SU-DHL-6 (cell line): Measurements from ENCODE around the gene FN1.

Experiments used
- H2AFZ ChIP-seq: fragments of 200-600 bp; sonication (generic); 2 replicates; pipeline ENCODE4 v1.6.1; 2014; ENCODE audit warnings: low read depth, mild to moderate bottlenecking, moderate library complexity, mixed read lengths, antibody characterized with exemption, low read length; ENCODE audit not compliant: severe bottlenecking
- H3F3A ChIP-seq: fragments of 200-600 bp; shearing (Covaris generic); 2 replicates; pipeline ENCODE4 v1.6.0; 2016; ENCODE audit warnings: antibody characterized with exemption, mild to moderate bottlenecking; ENCODE audit not compliant: insufficient read depth
- H3K27ac ChIP-seq: fragments of 200-600 bp; sonication (generic); 2 replicates; pipeline ENCODE4 v1.5.1; 2016; ENCODE audit warnings: low read depth, mild to moderate bottlenecking, low read length, moderate library complexity, mixed read lengths
- H3K27me3 ChIP-seq: fragments of 200-600 bp; sonication (generic), shearing (Covaris generic); 2 replicates; pipeline ENCODE4 v1.6.0; 2014; ENCODE audit warnings: mild to moderate bottlenecking, low read length
- H3K36me3 ChIP-seq: fragments of 200-600 bp; sonication (generic); 2 replicates; pipeline ENCODE4 v1.6.1; 2014; ENCODE audit warnings: mild to moderate bottlenecking, low read length, mixed read lengths
- H3K4me2 ChIP-seq: fragments of 300-600, 200-600 bp; shearing (Covaris generic), sonication (generic); 2 replicates; pipeline ENCODE4 v1.6.0; 2014; ENCODE audit warnings: low read length, low read depth, mild to moderate bottlenecking; ENCODE audit not compliant: poor library complexity, severe bottlenecking
- H3K4me3 ChIP-seq: fragments of 200-600 bp; sonication (generic); 2 replicates; pipeline ENCODE4 v1.5.1; 2014; ENCODE audit warnings: antibody characterized with exemption, low read length, mild to moderate bottlenecking, mixed read lengths; ENCODE audit not compliant: insufficient read depth, poor library complexity, severe bottlenecking
- H3K79me2 ChIP-seq: fragments of 200-600 bp; sonication (generic); 2 replicates; pipeline ENCODE4 v1.6.1; 2014; ENCODE audit warnings: mild to moderate bottlenecking, low read length, moderate library complexity; ENCODE audit not compliant: insufficient read depth
- H3K9ac ChIP-seq: fragments of 200-600 bp; sonication (generic); 2 replicates; pipeline ENCODE4 v1.7.0; 2014; ENCODE audit warnings: mild to moderate bottlenecking, low read length
- H3K9me2 ChIP-seq: fragments of 200-600 bp; sonication (generic); replicated peaks from 2 replicates; pipeline ENCODE4 v1.6.1; 2014; ENCODE audit warnings: low read length; ENCODE audit not compliant: insufficient read depth
- H3K9me3 ChIP-seq: fragments of 200-600 bp; sonication (generic); 2 replicates; pipeline ENCODE4 v1.6.1; 2014; ENCODE audit warnings: low read length, mixed read lengths; ENCODE audit not compliant: insufficient read depth
- H4K20me1 ChIP-seq: fragments of 200-600 bp; sonication (generic); 2 replicates; pipeline ENCODE4 v1.6.1; 2014; ENCODE audit warnings: low read depth, mild to moderate bottlenecking, antibody characterized with exemption, low read length, moderate library complexity, mixed read lengths
- EZH2phosphoT487 ChIP-seq: fragments of 200-600 bp; sonication (generic), shearing (Covaris generic); conservative IDR thresholded peaks from 2 replicates; pipeline ENCODE4 v1.6.1; 2018; ENCODE audit warnings: mild to moderate bottlenecking, antibody characterized with exemption, low read length, moderate library complexity, mixed read lengths
- TF ChIP-seq, protein P1 (sequence below): fragments of 200-600 bp; sonication (generic); IDR thresholded peaks from one replicate; pipeline ENCODE4 v1.5.1; 2017; ENCODE audit warnings: antibody characterized with exemption, mild to moderate bottlenecking, low read length, moderate library complexity; ENCODE audit not compliant: insufficient read depth, poor library complexity, severe bottlenecking

FN1 gene

DNA sequence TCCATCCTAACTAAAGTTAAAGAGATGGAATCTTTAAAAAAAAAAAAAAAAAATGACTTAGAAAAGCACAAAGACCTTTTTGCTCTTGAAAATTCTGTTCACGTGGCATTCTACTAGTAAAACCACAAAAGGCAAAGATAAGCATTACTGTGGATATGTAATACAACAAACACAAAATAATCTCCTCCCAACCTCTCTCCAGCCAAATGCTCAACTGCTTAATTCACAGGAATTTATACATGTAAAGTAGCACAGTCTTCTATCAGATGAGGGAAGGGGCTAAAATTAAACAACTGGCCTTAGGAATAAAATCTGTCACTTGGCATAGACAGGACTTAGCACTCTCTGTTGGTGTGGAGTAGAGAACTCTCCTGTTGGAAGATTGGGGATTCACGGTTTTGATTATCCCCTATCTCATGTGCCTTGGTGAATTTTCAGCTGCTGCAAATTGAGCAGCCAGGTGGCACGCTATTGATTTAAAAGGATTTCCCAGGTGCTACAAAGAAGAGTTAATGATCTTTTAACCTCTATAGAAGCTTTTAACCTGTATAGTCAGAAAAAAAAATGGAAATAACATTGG is 66.6 kb downstream of the FN1 start:
- no peaks in the 10 kb centered on the region for H3K36me3 ChIP-seq
- H3K27ac ChIP-seq = no peak overlapping the region
- no peaks in the 10 kb centered on the region for H4K20me1 ChIP-seq
- H3K9ac ChIP-seq = no peak overlapping the region
- no peaks in the 10 kb centered on the region for H3F3A ChIP-seq
- H3K4me3 ChIP-seq = no peak overlapping the region
- H3K9me2 ChIP-seq = no peaks in the 10 kb centered on the region
- H2AFZ ChIP-seq = no peak overlapping the region
- no peaks in the 10 kb centered on the region for H3K79me2 ChIP-seq
- no peaks in the 10 kb centered on the region for H3K27me3 ChIP-seq
- no peak overlapping the region for H3K4me2 ChIP-seq
- no peaks in the 10 kb centered on the region for H3K9me3 ChIP-seq
- TF ChIP-seq, protein P1, sequence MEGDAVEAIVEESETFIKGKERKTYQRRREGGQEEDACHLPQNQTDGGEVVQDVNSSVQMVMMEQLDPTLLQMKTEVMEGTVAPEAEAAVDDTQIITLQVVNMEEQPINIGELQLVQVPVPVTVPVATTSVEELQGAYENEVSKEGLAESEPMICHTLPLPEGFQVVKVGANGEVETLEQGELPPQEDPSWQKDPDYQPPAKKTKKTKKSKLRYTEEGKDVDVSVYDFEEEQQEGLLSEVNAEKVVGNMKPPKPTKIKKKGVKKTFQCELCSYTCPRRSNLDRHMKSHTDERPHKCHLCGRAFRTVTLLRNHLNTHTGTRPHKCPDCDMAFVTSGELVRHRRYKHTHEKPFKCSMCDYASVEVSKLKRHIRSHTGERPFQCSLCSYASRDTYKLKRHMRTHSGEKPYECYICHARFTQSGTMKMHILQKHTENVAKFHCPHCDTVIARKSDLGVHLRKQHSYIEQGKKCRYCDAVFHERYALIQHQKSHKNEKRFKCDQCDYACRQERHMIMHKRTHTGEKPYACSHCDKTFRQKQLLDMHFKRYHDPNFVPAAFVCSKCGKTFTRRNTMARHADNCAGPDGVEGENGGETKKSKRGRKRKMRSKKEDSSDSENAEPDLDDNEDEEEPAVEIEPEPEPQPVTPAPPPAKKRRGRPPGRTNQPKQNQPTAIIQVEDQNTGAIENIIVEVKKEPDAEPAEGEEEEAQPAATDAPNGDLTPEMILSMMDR = no peak
- no peak for TF ChIP-seq EZH2phosphoT487

DNA sequence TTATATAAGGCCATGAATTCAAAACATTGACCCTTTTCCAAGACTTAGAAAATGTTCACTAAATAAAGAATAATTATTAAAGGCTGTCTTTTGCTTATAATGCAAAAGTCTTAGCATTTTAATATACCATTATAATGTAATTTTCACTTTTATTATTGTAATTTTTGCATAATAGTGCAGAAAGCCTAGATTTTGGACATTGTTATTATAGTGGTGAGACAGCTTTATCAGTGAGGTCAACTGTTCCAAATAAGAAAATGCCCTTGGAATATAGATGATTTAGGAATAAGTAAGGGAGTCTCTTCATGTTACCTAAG is 67.4 kb downstream of the FN1 start:
- no peak overlapping the region for H2AFZ ChIP-seq
- H3K4me2 ChIP-seq = no peak overlapping the region
- H3K9ac ChIP-seq = no peak overlapping the region
- no peaks in the 10 kb centered on the region for H3K36me3 ChIP-seq
- H3K79me2 ChIP-seq = no peaks in the 10 kb centered on the region
- no peaks in the 10 kb centered on the region for H3K9me2 ChIP-seq
- no peak overlapping the region for H3K4me3 ChIP-seq
- H4K20me1 ChIP-seq = no peaks in the 10 kb centered on the region
- no peak for TF ChIP-seq EZH2phosphoT487
- TF ChIP-seq, protein P1 = no peak
- no peaks in the 10 kb centered on the region for H3K27me3 ChIP-seq
- H3F3A ChIP-seq = no peaks in the 10 kb centered on the region
- no peaks in the 10 kb centered on the region for H3K9me3 ChIP-seq
- no peak overlapping the region for H3K27ac ChIP-seq

DNA sequence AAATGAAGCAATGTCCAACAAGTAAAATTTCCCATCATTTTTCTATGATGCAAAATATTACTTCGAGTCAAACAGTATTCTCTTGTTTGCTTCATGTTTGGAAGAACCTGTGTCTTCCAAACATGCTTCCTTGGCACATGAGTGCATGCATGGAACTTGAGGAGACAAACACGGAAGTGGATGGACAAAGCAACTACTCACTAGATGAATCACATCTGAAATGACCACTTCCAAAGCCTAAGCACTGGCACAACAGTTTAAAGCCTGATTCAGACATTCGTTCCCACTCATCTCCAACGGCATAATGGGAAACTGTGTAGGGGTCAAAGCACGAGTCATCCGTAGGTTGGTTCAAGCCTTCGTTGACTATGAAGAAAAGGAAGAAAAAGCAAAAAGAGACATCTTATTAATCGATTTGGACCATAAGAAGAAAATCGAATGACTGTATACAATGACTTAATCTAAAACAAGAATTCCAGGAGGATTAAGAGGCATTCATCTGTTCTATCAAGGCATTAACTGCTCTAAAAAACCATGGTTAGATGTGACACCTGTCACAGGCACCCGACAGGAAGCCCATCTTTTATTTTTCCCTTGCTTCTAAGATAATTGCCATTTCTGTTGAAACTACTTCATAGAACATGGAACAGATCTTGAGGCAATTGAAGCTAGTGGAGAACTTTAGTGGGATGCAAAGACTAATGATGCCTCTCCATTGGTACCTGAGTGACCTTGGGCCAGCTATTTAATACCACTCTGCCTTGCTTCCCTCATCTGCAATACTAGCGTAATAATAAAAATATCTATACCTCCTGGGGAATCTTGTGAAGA is 68.0 kb downstream of the FN1 start:
- Histone ChIP-seq H3K4me2 (no peak overlapping the region), H3K27ac (no peak overlapping the region), H3K4me3 (no peak overlapping the region), H3K9me2 (no peaks in the 10 kb centered on the region), H3K9me3 (no peaks in the 10 kb centered on the region), H2AFZ (no peak overlapping the region), H3K36me3 (no peaks in the 10 kb centered on the region), H3K79me2 (no peaks in the 10 kb centered on the region), H4K20me1 (no peaks in the 10 kb centered on the region), H3F3A (no peaks in the 10 kb centered on the region), H3K27me3 (no peaks in the 10 kb centered on the region), H3K9ac (no peak overlapping the region)
- TF ChIP-seq, protein P1 = no peak
- no peak for TF ChIP-seq EZH2phosphoT487
